ENCODE measurements around the gene MTUS2.

MTUS2 gene

GRCh38 chr13:29024783-29025182 is 204.6 kb downstream of the MTUS2 start:
- DNase-seq (ENCODE audit: low spot score) = no peak

DNA sequence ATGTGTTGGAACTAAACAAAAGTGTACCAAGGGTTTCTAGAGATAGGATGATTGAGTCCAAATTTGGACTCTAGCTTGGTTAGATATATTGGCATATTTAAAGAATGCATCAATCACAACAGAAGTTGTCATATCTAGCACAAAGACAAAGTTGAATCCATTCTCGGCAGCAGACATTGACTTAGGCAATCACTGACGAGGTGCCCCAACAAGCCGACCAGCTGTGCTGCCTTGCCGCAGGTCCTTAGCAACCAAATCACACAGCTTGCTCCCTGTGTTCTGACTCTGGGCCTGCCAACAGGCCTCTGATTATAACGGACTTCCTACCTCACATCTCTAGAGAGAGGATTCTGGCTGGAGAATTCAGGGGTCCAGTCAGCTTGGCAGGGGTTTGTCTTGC is 208.7 kb downstream of the MTUS2 start:
- DNase-seq (ENCODE audit: low spot score) = no peak

DNA sequence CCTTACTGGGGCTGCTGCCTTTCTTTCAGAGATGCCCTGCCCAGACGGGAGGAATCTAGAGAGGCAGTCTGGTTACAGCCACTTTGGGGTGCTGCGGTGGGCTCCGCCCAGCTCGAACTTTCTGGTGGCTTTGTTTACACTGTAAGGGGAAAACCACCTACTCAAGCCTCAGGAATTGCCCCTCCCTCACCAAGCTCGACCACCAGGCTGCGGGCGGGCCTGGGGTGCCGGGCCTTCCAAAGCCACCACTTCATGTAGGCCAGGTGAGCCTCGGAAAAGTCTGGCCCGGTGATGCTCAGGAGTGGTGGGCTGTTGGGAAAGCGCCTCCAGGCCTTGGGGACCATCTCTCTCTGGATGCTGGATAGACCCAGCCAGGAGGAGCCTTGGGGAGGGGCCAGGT is 218.6 kb downstream of the MTUS2 start:
- DNase-seq (ENCODE audit: low spot score) = no peak

- DNase-seq (ENCODE audit: low spot score) = no peak
These were observed 219.1 kb downstream of the MTUS2 start for GRCh38 chr13:29039212-29039611.

GRCh38 chr13:29046588-29046987 is 226.4 kb downstream of the MTUS2 start:
- no peak for DNase-seq (ENCODE audit: low spot score)

DNA sequence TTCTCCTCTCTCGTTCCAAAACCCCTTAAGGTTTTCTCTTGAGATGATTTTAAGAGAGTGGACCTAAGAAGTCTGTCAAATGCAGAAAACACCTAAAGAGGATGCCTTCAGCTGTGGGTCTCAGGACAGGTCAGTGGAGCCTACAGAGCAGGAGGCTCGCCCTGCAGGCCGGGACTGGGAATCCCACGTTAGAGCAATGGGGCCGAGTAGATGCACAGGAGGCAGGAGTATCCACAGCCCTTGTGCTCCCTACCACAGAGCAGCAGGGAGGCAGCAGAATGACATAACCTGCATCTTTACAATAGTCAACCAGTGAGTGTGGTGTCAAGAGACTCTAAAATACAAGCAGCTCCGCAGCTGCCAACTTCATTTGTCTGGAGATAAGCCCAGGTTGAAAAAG is 229.4 kb downstream of the MTUS2 start:
- no peak for DNase-seq (ENCODE audit: low spot score)

DNA sequence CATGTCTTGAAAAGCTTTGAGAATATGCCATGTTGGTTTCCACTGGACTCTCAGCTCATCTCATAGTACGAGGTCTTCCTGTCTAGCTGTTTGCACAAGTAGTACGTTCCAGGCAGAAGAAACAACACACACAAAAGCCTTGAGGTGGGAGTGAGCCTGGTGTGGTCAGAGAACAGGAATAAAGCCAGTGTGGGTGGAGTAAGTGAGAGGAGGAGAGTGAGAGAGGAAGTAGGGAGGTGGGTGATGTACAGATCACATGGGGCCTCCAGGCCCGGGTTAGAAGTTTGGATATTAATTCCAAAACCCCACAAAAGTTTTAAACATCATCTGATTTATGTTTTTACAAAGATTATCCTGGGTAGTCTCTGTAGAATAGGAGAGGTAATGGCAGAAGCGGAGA is 230.6 kb downstream of the MTUS2 start:
- DNase-seq (ENCODE audit: low spot score) = no peak

GRCh38 chr13:29059800-29060199 is 239.7 kb downstream of the MTUS2 start:
- DNase-seq (ENCODE audit: low spot score) = no peak

DNA sequence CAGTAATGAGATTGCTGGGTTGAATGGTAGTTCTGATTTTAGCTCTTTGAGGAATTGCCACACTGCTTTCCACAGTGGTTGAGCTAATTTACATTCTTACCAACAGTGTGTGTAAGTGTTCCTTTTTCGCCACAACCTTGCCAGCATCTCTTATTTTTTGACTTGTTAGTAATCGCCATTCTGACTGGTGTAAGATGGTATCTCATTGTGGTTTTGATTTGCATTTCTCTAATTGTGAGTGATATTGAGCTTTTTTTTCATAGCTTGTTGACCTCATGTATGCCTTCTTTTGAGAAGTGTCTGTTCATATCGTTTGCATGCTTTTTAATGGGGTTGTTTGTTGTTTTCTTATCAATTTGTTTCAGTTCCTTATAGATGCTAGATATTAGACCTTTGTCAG is 245.0 kb downstream of the MTUS2 start:
- no peak for DNase-seq (ENCODE audit: low spot score)

DNA sequence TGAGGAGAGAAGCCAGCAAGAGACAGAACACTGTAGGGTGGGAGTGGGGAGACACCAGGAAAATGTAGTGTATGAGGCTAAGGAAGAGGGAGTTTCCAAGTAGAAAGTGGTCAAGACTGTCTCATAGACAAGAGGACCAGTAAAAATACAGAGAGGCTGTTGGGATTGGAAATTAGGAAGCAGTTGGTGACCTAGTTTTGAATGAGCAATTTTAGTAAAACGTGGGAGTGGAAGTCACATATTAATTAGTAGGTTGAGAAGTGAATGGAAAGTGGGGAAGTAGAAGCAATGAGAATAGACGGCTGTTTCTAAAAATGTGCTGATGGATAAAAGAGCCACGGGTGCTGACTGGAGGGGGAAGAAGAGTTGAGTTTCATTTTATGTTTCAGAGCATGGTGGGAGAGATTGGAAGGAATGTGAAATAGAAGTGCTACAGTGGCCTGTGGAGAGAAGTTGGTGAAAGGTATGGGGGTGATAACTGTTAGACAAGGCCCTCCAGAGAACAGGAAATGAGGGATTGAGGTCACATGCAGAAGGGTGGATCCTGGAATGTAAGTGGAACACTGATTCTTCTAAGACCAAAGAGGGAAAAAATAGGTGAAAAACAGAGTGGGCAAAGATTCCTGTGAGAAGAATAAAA is 247.3 kb downstream of the MTUS2 start:
- no peak for DNase-seq (ENCODE audit: low spot score)

DNA sequence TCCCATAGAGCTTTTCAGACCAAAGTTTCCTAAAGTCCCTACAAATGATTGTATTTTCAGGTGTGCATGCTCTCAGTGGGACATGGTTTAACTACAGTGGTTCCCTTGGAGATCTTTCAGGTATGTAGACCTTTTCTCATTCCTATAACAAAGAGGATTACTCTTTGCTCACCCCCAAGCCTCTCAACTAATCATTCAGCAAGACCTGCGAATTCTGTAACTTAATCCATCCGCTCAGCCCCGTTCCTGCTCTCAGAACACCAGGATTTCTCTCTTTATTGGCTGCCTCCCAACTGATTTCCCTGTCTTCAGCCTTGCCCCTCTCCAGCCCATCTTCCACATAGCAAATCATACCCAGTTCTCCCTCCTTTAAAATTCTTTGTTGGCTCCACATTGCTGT is 253.6 kb downstream of the MTUS2 start:
- DNase-seq (ENCODE audit: low spot score) = no peak

- no peak for DNase-seq (ENCODE audit: low spot score)
These were observed 257.1 kb downstream of the MTUS2 start for GRCh38 chr13:29077051-29077813.

- DNase-seq (ENCODE audit: low spot score) = no peak
These were observed 260.9 kb downstream of the MTUS2 start for GRCh38 chr13:29081036-29081435.

DNA sequence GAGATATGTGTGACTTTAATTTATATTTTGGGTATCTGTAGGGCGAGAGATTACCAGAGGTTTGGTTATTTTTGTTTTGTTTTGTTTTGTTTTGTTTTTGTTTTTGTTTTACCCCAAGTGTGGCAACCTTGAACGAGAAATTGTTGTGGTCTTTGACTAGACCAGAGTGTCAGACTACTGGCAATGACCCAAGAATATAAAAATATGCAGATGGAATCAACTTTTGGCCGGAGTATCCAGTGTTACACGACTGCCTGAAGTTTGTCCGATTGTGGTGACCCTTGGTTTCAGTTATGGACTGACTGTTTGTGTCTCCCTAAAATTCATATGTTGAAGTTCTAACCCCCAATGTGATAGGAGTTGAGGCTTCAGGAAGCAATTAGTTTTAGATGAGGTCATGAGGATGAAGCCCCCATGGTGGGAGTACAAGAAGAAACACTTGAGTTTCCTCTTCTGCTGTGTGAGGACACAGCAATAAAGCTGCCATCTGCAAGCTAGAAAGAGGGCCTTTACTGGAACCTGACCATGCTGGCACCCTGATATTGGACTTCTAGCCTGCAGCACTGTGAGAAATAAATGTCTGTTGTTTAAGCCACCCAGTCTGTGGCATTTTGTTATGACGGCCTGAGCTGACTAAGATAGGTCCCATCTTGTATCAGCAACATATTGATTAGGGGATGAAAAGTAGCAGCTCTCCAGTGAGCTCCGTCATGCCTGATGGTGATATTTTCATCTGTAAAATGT is 261.7 kb downstream of the MTUS2 start:
- DNase-seq (ENCODE audit: low spot score) = no peak

DNA sequence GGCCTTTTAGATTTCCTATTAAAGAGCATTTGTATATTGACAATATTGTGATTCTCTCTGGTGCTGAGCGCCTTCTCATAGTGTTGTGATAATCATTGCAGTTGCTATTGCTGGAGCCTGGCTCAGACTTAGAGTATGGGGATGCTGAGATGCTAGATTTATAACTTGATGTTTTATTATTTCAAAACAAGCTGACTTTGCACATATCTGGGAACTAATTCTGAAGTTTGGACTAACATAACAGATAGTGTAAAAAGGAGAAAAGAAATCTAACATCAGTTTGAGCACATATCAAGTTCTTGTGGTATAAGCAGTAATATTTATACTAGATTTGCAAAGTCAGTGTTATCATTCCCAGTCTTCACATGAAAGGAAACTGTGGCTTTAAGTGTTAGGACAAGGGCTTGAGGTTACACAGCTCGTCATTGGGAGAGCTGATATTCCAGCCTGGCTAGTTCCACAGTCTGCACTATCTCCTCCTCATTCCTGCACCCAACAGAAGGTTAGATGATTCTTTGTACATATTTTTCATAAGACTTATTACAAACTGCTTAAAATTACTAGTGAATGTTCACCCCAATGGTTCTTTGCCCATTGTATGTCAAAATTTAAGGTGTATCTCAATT is 279.8 kb downstream of the MTUS2 start:
- DNase-seq (ENCODE audit: low spot score) = no peak

DNA sequence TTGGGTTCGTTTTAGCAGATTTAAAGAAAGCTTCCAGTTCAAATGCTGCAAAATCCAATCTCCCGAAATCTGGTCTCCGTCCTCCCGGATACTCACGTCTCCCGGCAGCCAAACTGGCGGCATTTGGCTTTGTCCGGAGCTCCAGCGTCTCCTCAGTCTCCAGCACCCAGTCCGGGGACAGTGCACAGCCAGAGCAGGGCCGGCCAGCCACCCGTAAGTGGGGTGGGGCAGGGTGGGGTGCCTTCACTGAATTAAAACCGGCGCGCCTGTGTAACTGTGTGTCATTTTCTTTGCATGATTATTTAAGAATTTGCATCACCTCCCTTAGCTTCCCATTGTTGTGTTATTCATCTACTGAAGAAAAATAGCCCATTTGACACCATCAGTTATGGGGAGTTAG is 280.6 kb downstream of the MTUS2 start:
- no peak for DNase-seq (ENCODE audit: low spot score)

DNA sequence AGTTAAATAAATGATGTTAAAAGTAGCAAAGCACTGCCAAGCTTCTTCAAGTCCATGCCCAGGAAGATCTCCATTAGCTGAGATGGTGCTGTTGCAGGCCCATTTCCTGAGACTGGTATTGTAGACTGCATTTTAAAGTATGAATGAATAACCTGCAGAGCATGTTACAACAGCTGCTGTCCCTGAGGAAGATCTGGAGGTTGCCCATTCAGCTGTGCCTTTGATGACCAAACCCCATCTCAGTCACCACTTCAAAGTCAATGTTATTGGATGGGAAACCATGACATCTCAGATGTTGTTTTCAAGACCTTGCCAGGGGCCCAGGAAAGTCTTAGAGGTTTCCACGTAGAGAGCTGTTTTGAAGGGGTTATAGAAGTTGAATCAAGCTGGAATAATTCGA is 281.3 kb downstream of the MTUS2 start:
- no peak for DNase-seq (ENCODE audit: low spot score)

GRCh38 chr13:29101905-29102304 is 281.8 kb downstream of the MTUS2 start:
- DNase-seq (ENCODE audit: low spot score) = no peak

DNA sequence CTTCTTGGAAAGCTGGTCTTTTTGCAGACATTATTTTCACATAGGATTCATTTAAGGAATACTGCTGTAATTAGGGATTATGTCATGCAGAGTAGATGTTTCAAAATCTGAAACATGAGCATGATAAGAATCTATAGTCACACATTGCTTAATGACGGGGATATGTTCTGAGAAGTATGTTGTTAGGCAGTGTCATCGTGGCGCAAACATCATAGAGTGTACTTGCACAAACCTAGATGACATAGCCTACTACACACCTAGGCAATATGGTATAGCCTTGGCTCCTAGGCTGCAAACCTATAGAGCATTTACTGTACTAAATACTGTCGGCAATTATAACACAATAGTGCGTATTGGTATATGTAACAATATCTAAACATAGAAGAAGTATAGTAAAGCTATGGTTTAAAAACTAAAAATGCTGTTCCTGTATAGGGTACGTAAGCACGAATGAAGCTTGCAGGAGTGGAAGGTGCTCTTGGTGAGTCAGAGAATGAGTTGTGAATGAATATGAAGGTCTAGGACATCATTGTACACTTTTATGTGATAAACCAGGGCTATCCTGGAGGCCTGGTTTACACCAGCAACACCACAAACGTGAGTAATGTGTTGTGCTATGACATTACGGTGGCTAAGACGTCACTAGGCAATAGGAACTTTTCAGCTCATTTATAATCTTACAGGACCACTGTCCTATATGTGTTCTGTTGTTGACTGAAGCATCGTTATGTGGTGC is 283.1 kb downstream of the MTUS2 start:
- DNase-seq (ENCODE audit: low spot score) = no peak

GRCh38 chr13:29104461-29104860 is 284.3 kb downstream of the MTUS2 start:
- DNase-seq (ENCODE audit: low spot score) = no peak

DNA sequence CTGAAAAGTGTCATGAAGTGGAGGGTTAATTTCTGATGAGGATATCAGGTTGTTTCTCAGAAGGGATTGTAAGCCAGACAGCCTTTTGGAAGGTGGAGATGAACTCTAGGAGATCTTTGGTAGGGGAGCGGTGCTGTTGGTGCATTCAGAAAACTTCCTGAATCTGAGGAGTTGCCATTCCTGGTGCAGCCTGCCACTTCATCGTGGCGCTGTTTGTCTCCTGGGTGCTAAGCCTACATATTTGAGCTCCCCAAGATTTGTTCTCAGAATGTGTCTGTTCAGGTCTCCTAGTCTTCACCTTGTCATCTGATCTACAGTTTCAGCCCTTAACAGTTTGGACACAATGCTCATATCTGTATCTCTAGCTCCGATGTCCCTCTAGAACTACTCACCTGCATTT is 285.6 kb downstream of the MTUS2 start:
- DNase-seq (ENCODE audit: low spot score) = no peak

GRCh38 chr13:29106651-29107050 is 286.5 kb downstream of the MTUS2 start:
- DNase-seq (ENCODE audit: low spot score) = no peak

Data from hepatic stellate cell (primary cell).